GM21717 (cell line): ENCODE data around the gene GEMIN7.

Experiments
- ATAC-seq: cut with Tn5 transposase; IDR thresholded peaks from one replicate; pipeline ENCODE4 v1.9.1; 2021; ENCODE audit warnings: mild to moderate bottlenecking, moderate library complexity; ENCODE audit not compliant: unreplicated experiment

Gene GEMIN7

GRCh38 chr19:45079063-45079910, at the start of gene GEMIN7:
TSS of gene GEMIN7 (plus strand) at chr19:45079260. CDS start at chr19:45090115, 10,855 bp downstream.
- ATAC-seq: peak; percentile 41

GRCh38 chr19:45030825-45031224, 48.2 kb upstream of the GEMIN7 start:
- no peak for ATAC-seq

- no peak for ATAC-seq
Observed at GRCh38 chr19:45032421-45032820, 46.6 kb upstream of the GEMIN7 start.

- ATAC-seq: no peak
Observed at GRCh38 chr19:45035755-45036154, 43.3 kb upstream of the GEMIN7 start.

GRCh38 chr19:45037393-45038169, 41.5 kb upstream of the GEMIN7 start:
- ATAC-seq: no peak

GRCh38 chr19:45038931-45039893, 39.8 kb upstream of the GEMIN7 start, which contains the start of gene CLASRP:
TSS of gene CLASRP (plus strand) at chr19:45039045. CDS start at chr19:45040213, 1,168 bp downstream.
- ATAC-seq: peak; percentile 63

GRCh38 chr19:45040059-45040771, 38.8 kb upstream of the GEMIN7 start:
- no peak for ATAC-seq

- ATAC-seq: no peak
Observed at GRCh38 chr19:45041125-45041524, 37.9 kb upstream of the GEMIN7 start.

GRCh38 chr19:45045671-45046353, 33.2 kb upstream of the GEMIN7 start:
- ATAC-seq: no peak

GRCh38 chr19:45046355-45046754, 32.7 kb upstream of the GEMIN7 start:
- ATAC-seq: no peak

GRCh38 chr19:45047188-45047797, 31.8 kb upstream of the GEMIN7 start:
- no peak for ATAC-seq

GRCh38 chr19:45049073-45049736, 29.9 kb upstream of the GEMIN7 start:
- no peak for ATAC-seq

GRCh38 chr19:45050036-45050435, 29.0 kb upstream of the GEMIN7 start:
- ATAC-seq: no peak

GRCh38 chr19:45051929-45052579, 27.0 kb upstream of the GEMIN7 start:
- no peak for ATAC-seq

- ATAC-seq: no peak
Observed at GRCh38 chr19:45056831-45057230, 22.2 kb upstream of the GEMIN7 start.

GRCh38 chr19:45057444-45057843, 21.6 kb upstream of the GEMIN7 start:
- no peak for ATAC-seq

GRCh38 chr19:45058622-45059159, 20.4 kb upstream of the GEMIN7 start:
- ATAC-seq: no peak
